Measurements from ENCODE around the gene KRTAP1-1. TPM values are rescaled to one million over a fixed set of nuclear protein-coding genes. Genes with fewer than 3 reads are reported as not detected.
"Not testable (repeated sequence)": the region's sequence is repeated elsewhere in the genome, so short reads cannot be mapped to it uniquely, and the experiment has no call there.

KRTAP1-1 gene
- total and polyA plus RNA-seq, 2 of the 4 experiments (the other 2 are of a cell fraction), result 0.90 to 1.2 TPM

GRCh38 chr17:41065829-41066624 lies 24.8 kb upstream of the KRTAP1-1 start, which contains the start of gene KRTAP2-4 (continued):
- no peak; the same call in 1 of the 2 replicates for TF ChIP-seq CHD1 (IDR thresholded peaks at IDR 0.05; ENCODE audit: low read depth, low read length)
- TF ChIP-seq RAD21 (IDR thresholded peaks at IDR 0.05; ENCODE audit: low read length), result peak; percentile 22

DNA sequence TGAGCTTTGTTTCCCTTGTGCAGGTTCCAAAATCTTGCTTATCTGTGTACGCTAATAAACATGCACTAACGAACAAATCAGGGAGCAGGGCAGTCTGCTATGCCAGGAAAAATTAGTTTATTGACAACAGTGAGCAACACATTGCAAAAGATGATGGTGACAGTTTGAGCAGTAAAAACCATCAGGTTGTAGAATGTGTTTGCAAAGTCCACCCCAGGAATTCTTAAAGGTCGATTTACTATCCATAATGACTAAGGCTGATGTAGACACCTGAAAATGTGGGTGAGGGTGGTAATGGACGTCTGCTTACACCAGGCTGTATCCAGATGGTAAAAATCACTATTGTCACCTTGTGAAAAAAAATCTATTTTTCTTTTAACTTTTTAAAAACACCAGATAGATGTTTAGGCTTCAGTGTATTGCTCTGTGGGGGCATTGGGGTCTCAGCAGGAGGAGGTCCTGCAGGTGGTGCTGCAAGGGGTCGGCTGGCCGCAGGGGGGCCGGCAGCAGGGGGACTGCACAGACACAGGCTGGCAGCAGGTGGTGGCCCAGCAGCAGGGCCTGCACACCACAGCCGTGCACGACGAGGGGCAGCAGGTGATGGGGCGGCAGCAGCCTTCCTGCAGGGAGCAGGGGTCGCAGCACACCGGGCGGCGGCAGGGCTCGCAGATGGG lies 23.9 kb upstream of the KRTAP1-1 start:
- ATAC-seq (ENCODE audit: low read depth); H3K9ac ChIP-seq (ENCODE audit: low read depth, low read length); H3K23ac ChIP-seq (ENCODE audit: low read depth, low read length); H3K27me3 ChIP-seq (ENCODE audit: control insufficient read depth, insufficient read depth, low read length); H2AK9ac ChIP-seq (replicated peaks; ENCODE audit: low read depth, low read length, poor library complexity); dilution Hi-C loops (cut with HindIII; ENCODE audit: low sequenced_read_pairs, unreplicated experiment); intact Hi-C loops (cut with micrococcal nuclease); in situ Hi-C loops (cut with MboI; ENCODE audit: low sequenced_read_pairs); H3K79me1 ChIP-seq (ENCODE audit: low read depth in 1 of 2, low read length in 2 of 2); H3K4me3 ChIP-seq (ENCODE audit: insufficient read depth, low read depth, low read length); H3K4me2 ChIP-seq (ENCODE audit: low read depth, low read length); DNase-seq; H3K9me1 ChIP-seq (ENCODE audit: insufficient read depth, low read length); H2AFZ ChIP-seq (replicated peaks; ENCODE audit: low read length, poor library complexity); POLR2A ChIA-PET (ENCODE audit: unreplicated experiment); CTCF ChIA-PET; H3K27ac ChIP-seq (ENCODE audit: insufficient read depth, low read length); BruUV-seq (replicated peaks); H4K20me1 ChIP-seq (ENCODE audit: insufficient read depth, low read length); H3K56ac ChIP-seq (ENCODE audit: extremely low read depth, insufficient read depth, low read length); H3K36me3 ChIP-seq (ENCODE audit: control insufficient read depth, insufficient read depth, low read length); H3K9me3 ChIP-seq (ENCODE audit: control insufficient read depth, insufficient read depth, low read length): not testable (repeated sequence)
- H2BK20ac ChIP-seq (ENCODE audit: low read depth, low read length), result peak overlapping the region; percentile 98
- peak overlapping the region; percentile 91; the same call in 1 of the 2 replicates for H2AK5ac ChIP-seq (ENCODE audit: low read depth, low read length)
- H2BK120ac ChIP-seq (ENCODE audit: low read depth, low read length), result peak overlapping the region; percentile 97
- WGBS, 2 experiments (ENCODE audit: extremely low coverage in 2 of 2, insufficient read length in 1 of 2), result 90% methylated on average over 2 of the region's 16 CpGs; no CpG with 5 or more reads in 1 of the 2 experiments
- peak overlapping the region; percentile 42 for H2BK5ac ChIP-seq (ENCODE audit: low read depth, low read length, poor library complexity, severe bottlenecking)
- H4K5ac ChIP-seq (ENCODE audit: low read depth, low read length), result peak overlapping the region; percentile 67; the same call in 1 of the 2 replicates
- H3K4ac ChIP-seq (ENCODE audit: low read depth, low read length), result peak overlapping the region; percentile 80
- peak overlapping the region; percentile 75; the same call in 1 of the 2 replicates for H3K18ac ChIP-seq (ENCODE audit: low read depth, low read length)
- H4K8ac ChIP-seq (ENCODE audit: low read depth in 2 of 2, low read length in 2 of 2), result peak overlapping the region; percentile 33 to 71; a peak in 3 of 4 replicates
- peak overlapping the region; percentile 83 for H4K91ac ChIP-seq (ENCODE audit: insufficient read depth, low read depth, low read length)
- H2BK15ac ChIP-seq (ENCODE audit: low read depth, low read length), result peak overlapping the region; percentile 95
- peak overlapping the region; percentile 79 for H3K14ac ChIP-seq (replicated peaks; ENCODE audit: low read depth, low read length)
- H3K4me1 ChIP-seq (ENCODE audit: control insufficient read depth, insufficient read depth, low read length), result peaks cover 11% of the 10 kb centered on the region; the same call in 1 of the 2 replicates
